ENCODE measurements around the gene TRIM38. TPM values are rescaled to one million over a fixed set of nuclear protein-coding genes. Genes with fewer than 3 reads are reported as not detected.
"Not testable (repeated sequence)": the region's sequence is repeated elsewhere in the genome, so short reads cannot be mapped to it uniquely, and the experiment has no call there.

Gene TRIM38
- total RNA-seq, 1 donor from 2014 or later = 7.6 TPM

- H3K4me3 ChIP-seq = no peak overlapping the region
- no peaks in the 10 kb centered on the region for H3K36me3 ChIP-seq
- H3K4me1 ChIP-seq = no peaks in the 10 kb centered on the region
- TF ChIP-seq, protein P1, sequence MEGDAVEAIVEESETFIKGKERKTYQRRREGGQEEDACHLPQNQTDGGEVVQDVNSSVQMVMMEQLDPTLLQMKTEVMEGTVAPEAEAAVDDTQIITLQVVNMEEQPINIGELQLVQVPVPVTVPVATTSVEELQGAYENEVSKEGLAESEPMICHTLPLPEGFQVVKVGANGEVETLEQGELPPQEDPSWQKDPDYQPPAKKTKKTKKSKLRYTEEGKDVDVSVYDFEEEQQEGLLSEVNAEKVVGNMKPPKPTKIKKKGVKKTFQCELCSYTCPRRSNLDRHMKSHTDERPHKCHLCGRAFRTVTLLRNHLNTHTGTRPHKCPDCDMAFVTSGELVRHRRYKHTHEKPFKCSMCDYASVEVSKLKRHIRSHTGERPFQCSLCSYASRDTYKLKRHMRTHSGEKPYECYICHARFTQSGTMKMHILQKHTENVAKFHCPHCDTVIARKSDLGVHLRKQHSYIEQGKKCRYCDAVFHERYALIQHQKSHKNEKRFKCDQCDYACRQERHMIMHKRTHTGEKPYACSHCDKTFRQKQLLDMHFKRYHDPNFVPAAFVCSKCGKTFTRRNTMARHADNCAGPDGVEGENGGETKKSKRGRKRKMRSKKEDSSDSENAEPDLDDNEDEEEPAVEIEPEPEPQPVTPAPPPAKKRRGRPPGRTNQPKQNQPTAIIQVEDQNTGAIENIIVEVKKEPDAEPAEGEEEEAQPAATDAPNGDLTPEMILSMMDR (IDR thresholded peaks at IDR 0.05) = no peak
- no peak overlapping the region for H3K27ac ChIP-seq
- H3K9me3 ChIP-seq = no peaks in the 10 kb centered on the region
- no peaks in the 10 kb centered on the region for H3K27me3 ChIP-seq
- DNase-seq (ENCODE audit: low spot score in 2 of 2) = no peak
- intact Hi-C loops (cut with DNase I) = no loop called here
These were observed 34.8 kb upstream of the TRIM38 start for GRCh38 chr6:25927756-25928216.

- intact Hi-C loops (cut with DNase I) = no loop called here
- no peaks in the 10 kb centered on the region for H3K36me3 ChIP-seq
- TF ChIP-seq, protein P1 (IDR thresholded peaks at IDR 0.05) = no peak
- no peaks in the 10 kb centered on the region for H3K4me1 ChIP-seq
- no peak for DNase-seq (ENCODE audit: low spot score in 2 of 2)
- H3K27me3 ChIP-seq = no peaks in the 10 kb centered on the region
- H3K27ac ChIP-seq = no peak overlapping the region
- H3K9me3 ChIP-seq = no peaks in the 10 kb centered on the region
- no peak overlapping the region for H3K4me3 ChIP-seq
These were observed 33.9 kb upstream of the TRIM38 start for GRCh38 chr6:25928562-25929324.

DNA sequence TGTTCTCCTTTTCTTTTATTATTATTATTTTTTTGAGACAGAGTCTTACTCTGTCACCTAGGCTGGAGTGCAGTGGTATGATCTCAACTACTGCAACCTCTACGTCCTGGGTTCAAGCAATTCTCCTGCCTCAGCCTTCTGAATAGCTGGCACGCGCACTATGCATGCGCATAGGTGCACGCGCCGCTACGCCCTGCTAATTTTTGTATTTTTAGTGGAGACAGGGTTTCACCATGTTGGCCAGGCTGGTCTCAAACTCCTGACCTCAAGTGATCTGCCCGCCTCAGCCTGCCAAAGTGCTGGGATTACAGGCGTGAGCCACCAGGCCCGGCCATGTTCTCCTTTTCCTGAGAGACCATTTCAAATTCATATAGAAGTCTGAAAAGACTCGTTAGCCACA is 32.8 kb upstream of the TRIM38 start:
- H3K9me3 ChIP-seq; H3K27me3 ChIP-seq; DNase-seq (ENCODE audit: low spot score in 2 of 2); H3K4me3 ChIP-seq; H3K27ac ChIP-seq; H3K36me3 ChIP-seq; H3K4me1 ChIP-seq; intact Hi-C loops (cut with DNase I): not testable (repeated sequence)

DNA sequence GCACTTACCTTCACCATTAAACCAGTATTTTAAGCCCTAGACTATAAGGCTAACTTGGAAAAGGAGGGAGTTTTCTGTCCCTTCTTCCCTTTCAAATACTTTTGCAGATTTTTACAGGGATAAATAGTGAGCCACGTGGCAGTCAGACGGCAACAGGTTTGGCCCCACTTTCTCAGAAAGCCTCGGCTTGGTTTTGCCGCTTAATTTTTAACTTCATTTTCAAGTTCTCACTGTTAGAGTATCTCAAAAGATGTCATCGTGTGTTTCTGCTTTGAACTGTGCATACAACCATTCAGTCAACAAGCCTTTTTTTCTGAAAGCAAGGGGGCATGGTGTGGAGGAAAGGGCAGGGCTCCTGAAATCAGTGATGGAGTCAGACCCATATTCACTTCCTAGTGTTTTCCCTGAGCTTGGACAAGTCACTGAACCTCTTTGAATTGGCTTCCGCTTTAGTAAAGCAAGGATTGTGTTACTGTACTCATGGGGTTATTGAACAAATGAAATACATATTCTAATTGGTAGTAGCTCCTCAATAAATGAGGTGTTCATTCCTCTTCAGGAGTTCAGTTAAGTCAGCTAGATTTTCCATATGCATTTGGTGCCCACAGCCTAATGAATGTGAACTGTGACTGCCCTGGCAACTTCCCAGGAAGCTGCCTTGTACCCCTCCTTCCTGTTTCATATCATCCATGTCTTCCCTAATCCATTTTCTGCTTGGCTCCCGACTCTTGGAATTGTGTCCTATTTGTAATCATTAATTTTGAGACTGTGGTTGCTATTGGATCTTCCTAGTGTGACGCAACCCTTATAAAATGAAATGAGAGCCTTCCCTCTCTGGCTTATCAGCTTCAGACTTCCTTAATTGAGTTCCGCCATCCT is 31.8 kb upstream of the TRIM38 start, which contains the start of gene SLC17A2:
SLC17A2 (minus strand) TSS at position 160 of the 879 bp plus-strand sequence. CDS start 4,895 bp downstream, outside the sequence.
- Histone ChIP-seq H3K9me3 (no peaks in the 10 kb centered on the region), H3K4me3 (no peak within 1 kb of the TSS), H3K36me3 (no peaks in the 10 kb centered on the region), H3K4me1 (no peaks in the 10 kb centered on the region), H3K27me3 (no peaks in the 10 kb centered on the region), H3K27ac (no peak within 1 kb of the TSS)
- DNase-seq (ENCODE audit: low spot score in 2 of 2) = no peak
- TF ChIP-seq, protein P1 (IDR thresholded peaks at IDR 0.05) = no peak
- intact Hi-C loops (cut with DNase I) = no loop called here

GRCh38 chr6:25931411-25931709 is 31.2 kb upstream of the TRIM38 start:
- Histone ChIP-seq H3K27ac (no peak overlapping the region), H3K36me3 (no peaks in the 10 kb centered on the region), H3K27me3 (no peaks in the 10 kb centered on the region), H3K4me3 (no peak overlapping the region), H3K4me1 (no peaks in the 10 kb centered on the region), H3K9me3 (no peaks in the 10 kb centered on the region)
- TF ChIP-seq, protein P1 (IDR thresholded peaks at IDR 0.05) = no peak
- no peak for DNase-seq (ENCODE audit: low spot score in 2 of 2)
- intact Hi-C loops (cut with DNase I) = no loop called here

DNA sequence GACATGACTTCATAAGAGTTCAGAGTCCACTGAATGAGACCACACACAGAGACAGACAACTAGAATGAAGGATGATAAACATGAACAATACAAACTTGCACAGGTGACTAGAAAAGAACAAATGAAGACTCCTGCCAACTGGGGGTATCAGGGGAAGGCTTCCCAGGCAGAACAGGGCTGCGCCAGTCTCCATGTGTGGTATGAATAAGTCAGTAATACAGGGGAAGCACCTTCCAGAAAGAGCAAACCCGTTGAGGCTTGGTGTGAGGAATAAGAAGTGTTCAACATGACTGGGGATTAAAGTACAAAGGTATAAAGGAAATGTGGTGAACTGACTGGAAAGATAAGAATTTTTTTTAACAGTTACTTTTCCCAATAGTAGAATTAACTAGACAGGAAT is 28.4 kb upstream of the TRIM38 start:
- intact Hi-C loops (cut with DNase I) = no loop called here
- H3K27ac ChIP-seq = no peak overlapping the region
- TF ChIP-seq, protein P1 (IDR thresholded peaks at IDR 0.05) = no peak
- no peaks in the 10 kb centered on the region for H3K9me3 ChIP-seq
- H3K4me1 ChIP-seq = no peaks in the 10 kb centered on the region
- H3K36me3 ChIP-seq = no peaks in the 10 kb centered on the region
- H3K27me3 ChIP-seq = no peaks in the 10 kb centered on the region
- no peak overlapping the region for H3K4me3 ChIP-seq
- no peak for DNase-seq (ENCODE audit: low spot score in 2 of 2)
